Activated T-cell treated with anti-CD3 and anti-CD28 coated beads for 1 hour (primary cell): ENCODE data around the gene SLC9A7.

ENCODE experiments used
- DNase-seq: peaks from one replicate; pipeline ENCODE4 v3.0.0-alpha.2; 2020; ENCODE audit warnings: low read depth

The SLC9A7 gene

GRCh38 chrX:46703980-46704379, 54.9 kb downstream of the SLC9A7 start:
- no peak for DNase-seq

- DNase-seq = no peak
These were observed 60.2 kb downstream of the SLC9A7 start for GRCh38 chrX:46698691-46699090.

GRCh38 chrX:46695491-46695890, 63.4 kb downstream of the SLC9A7 start:
- no peak for DNase-seq

- DNase-seq = no peak
These were observed 64.4 kb downstream of the SLC9A7 start for GRCh38 chrX:46694549-46694948.

GRCh38 chrX:46693149-46693548, 65.8 kb downstream of the SLC9A7 start:
- no peak for DNase-seq

- DNase-seq = no peak
These were observed 68.1 kb downstream of the SLC9A7 start for GRCh38 chrX:46690818-46691217.

- DNase-seq = no peak
These were observed 71.3 kb downstream of the SLC9A7 start for GRCh38 chrX:46687619-46688018.

GRCh38 chrX:46686003-46686645, 72.8 kb downstream of the SLC9A7 start:
- peak; percentile 9 for DNase-seq

GRCh38 chrX:46683048-46683447, 75.9 kb downstream of the SLC9A7 start:
- no peak for DNase-seq

GRCh38 chrX:46681849-46682248, 77.1 kb downstream of the SLC9A7 start:
- no peak for DNase-seq

GRCh38 chrX:46678232-46678631, 80.7 kb downstream of the SLC9A7 start:
- DNase-seq = no peak

GRCh38 chrX:46676399-46677356, 82.2 kb downstream of the SLC9A7 start:
- DNase-seq = no peak

- DNase-seq = no peak
These were observed 85.1 kb downstream of the SLC9A7 start for GRCh38 chrX:46673620-46674359.

- DNase-seq = no peak
These were observed 88.6 kb downstream of the SLC9A7 start for GRCh38 chrX:46670316-46670715.

- no peak for DNase-seq
These were observed 92.1 kb downstream of the SLC9A7 start for GRCh38 chrX:46666831-46667230.

- DNase-seq = no peak
These were observed 93.4 kb downstream of the SLC9A7 start for GRCh38 chrX:46665232-46666152.

GRCh38 chrX:46662188-46662958, 96.5 kb downstream of the SLC9A7 start:
- DNase-seq = no peak

GRCh38 chrX:46653482-46653881, 105.4 kb downstream of the SLC9A7 start:
- no peak for DNase-seq

GRCh38 chrX:46649421-46650260, 109.3 kb downstream of the SLC9A7 start:
- no peak for DNase-seq

- DNase-seq = no peak
These were observed 110.3 kb downstream of the SLC9A7 start for GRCh38 chrX:46648660-46649059.
